Body of pancreas (tissue), 4 donors: ENCODE results near the gene ADAMTS6.

Source experiments
- CTCF ChIP-seq, 7 experiments: fragments of 450-650 bp in 4 of 7; fragments of 200-600 bp in 3 of 7; sonication (generic) in 3 of 7; IDR thresholded peaks; one replicate each; pipeline ENCODE4 v1.5.1; 2016 to 2019; ENCODE audit warnings: antibody characterized with exemption in 7 of 7
- POLR2A ChIP-seq, 3 donors: fragments of 450-650 bp; IDR thresholded peaks; one replicate each; pipeline ENCODE4 v1.6.1; 2016; ENCODE audit warnings: antibody characterized with exemption in 3 of 3, mild to moderate bottlenecking in 2 of 3

- no peak for TF ChIP-seq CTCF (IDR thresholded peaks at IDR 0.05)
- TF ChIP-seq POLR2A (IDR thresholded peaks at IDR 0.05), result no peak
Measured at GRCh38 chr5:65263321-65263720, 218.4 kb downstream of the ADAMTS6 start.
